ENCODE data around the gene RHOH.

The RHOH gene

GRCh38 chr4:40205259-40206198 lies 8.7 kb downstream of the RHOH start:
- no peak for DNase-seq (ENCODE audit: low read depth)

- no peak for DNase-seq (ENCODE audit: low read depth)
These were observed 9.6 kb downstream of the RHOH start for GRCh38 chr4:40206426-40206825.

GRCh38 chr4:40209401-40209800 lies 12.6 kb downstream of the RHOH start:
- no peak for DNase-seq (ENCODE audit: low read depth)

- no peak for DNase-seq (ENCODE audit: low read depth)
These were observed 13.9 kb downstream of the RHOH start for GRCh38 chr4:40210776-40211175.

GRCh38 chr4:40211224-40212185 lies 14.7 kb downstream of the RHOH start:
- no peak for DNase-seq (ENCODE audit: low read depth)

- DNase-seq (ENCODE audit: low read depth), result no peak
These were observed 16.1 kb downstream of the RHOH start for GRCh38 chr4:40212674-40213527.

- no peak for DNase-seq (ENCODE audit: low read depth)
These were observed 17.2 kb downstream of the RHOH start for GRCh38 chr4:40214038-40214437.

- no peak for DNase-seq (ENCODE audit: low read depth)
These were observed 18.0 kb downstream of the RHOH start for GRCh38 chr4:40214661-40215418.

- no peak for DNase-seq (ENCODE audit: low read depth)
These were observed 20.0 kb downstream of the RHOH start for GRCh38 chr4:40216622-40217366.

- DNase-seq (ENCODE audit: low read depth), result no peak
These were observed 24.9 kb downstream of the RHOH start for GRCh38 chr4:40221744-40222143.

GRCh38 chr4:40223343-40223742 lies 26.5 kb downstream of the RHOH start:
- no peak for DNase-seq (ENCODE audit: low read depth)

- DNase-seq (ENCODE audit: low read depth), result no peak
These were observed 27.6 kb downstream of the RHOH start for GRCh38 chr4:40224432-40224831.

- DNase-seq (ENCODE audit: low read depth), result no peak
These were observed 28.7 kb downstream of the RHOH start for GRCh38 chr4:40225497-40225896.

- no peak for DNase-seq (ENCODE audit: low read depth)
These were observed 30.5 kb downstream of the RHOH start for GRCh38 chr4:40227284-40227683.

- no peak for DNase-seq (ENCODE audit: low read depth)
These were observed 31.9 kb downstream of the RHOH start for GRCh38 chr4:40228497-40229365.

- DNase-seq (ENCODE audit: low read depth), result no peak
These were observed 34.6 kb downstream of the RHOH start for GRCh38 chr4:40231316-40231863.

GRCh38 chr4:40232610-40233009 lies 35.8 kb downstream of the RHOH start:
- no peak for DNase-seq (ENCODE audit: low read depth)

- no peak for DNase-seq (ENCODE audit: low read depth)
These were observed 36.4 kb downstream of the RHOH start for GRCh38 chr4:40233227-40233626.

- DNase-seq (ENCODE audit: low read depth), result no peak
These were observed 37.7 kb downstream of the RHOH start for GRCh38 chr4:40234519-40235039.
